H9 (cell line): ENCODE data around the gene DBN1. TPM values are rescaled to one million over a fixed set of nuclear protein-coding genes. Genes with fewer than 3 reads are reported as not detected.
A peak's percentile ranks its signal among the peaks of the same experiment; 100 is the strongest.

Experiments
- DNase-seq: peaks from one replicate; pipeline ENCODE4 v3.0.0-alpha.2; 2017
- H2AFZ ChIP-seq: one replicate; pipeline ENCODE4 v1.6.1; 2013; ENCODE audit warnings: mild to moderate bottlenecking, low read length, control low read depth, moderate library complexity
- H2AK5ac ChIP-seq: 2 replicates; pipeline ENCODE4 v1.6.1; 2013; ENCODE audit warnings: low read length, control low read depth, mixed read lengths; ENCODE audit not compliant: insufficient read length
- H2BK120ac ChIP-seq: one replicate; pipeline ENCODE4 v1.6.1; 2013; ENCODE audit warnings: low read depth, mild to moderate bottlenecking, low read length, control low read depth, inconsistent platforms; ENCODE audit not compliant: poor library complexity, severe bottlenecking
- H2BK12ac ChIP-seq: 2 replicates; pipeline ENCODE4 v1.6.1; 2013; ENCODE audit warnings: low read length, control low read depth, mixed read lengths, low read depth; ENCODE audit not compliant: insufficient read length
- H2BK15ac ChIP-seq: 2 replicates; pipeline ENCODE4 v1.6.1; 2013; ENCODE audit warnings: low read depth, low read length, control low read depth
- H2BK20ac ChIP-seq: one replicate; pipeline ENCODE4 v1.6.1; 2013; ENCODE audit warnings: low read depth, mild to moderate bottlenecking, low read length, control low read depth, inconsistent platforms; ENCODE audit not compliant: poor library complexity, severe bottlenecking
- H2BK5ac ChIP-seq: 2 replicates; pipeline ENCODE4 v1.6.1; 2013; ENCODE audit warnings: low read length, control low read depth, mixed read lengths; ENCODE audit not compliant: insufficient read length
- H3K14ac ChIP-seq: 2 replicates; pipeline ENCODE4 v1.6.1; 2013; ENCODE audit warnings: low read length, control low read depth; ENCODE audit not compliant: insufficient read depth
- H3K18ac ChIP-seq: 2 replicates; pipeline ENCODE4 v1.6.1; 2013; ENCODE audit warnings: low read depth, mild to moderate bottlenecking, mixed read lengths, low read length, control low read depth; ENCODE audit not compliant: insufficient read length
- H3K23ac ChIP-seq: 2 replicates; pipeline ENCODE4 v1.6.1; 2013; ENCODE audit warnings: low read length, control low read depth, mixed read lengths, low read depth; ENCODE audit not compliant: insufficient read length
- H3K23me2 ChIP-seq: 2 replicates; pipeline ENCODE4 v1.6.1; 2013; ENCODE audit warnings: low read depth, mild to moderate bottlenecking, mixed read lengths, low read length, control low read depth; ENCODE audit not compliant: insufficient read length, poor library complexity, severe bottlenecking
- H3K27ac ChIP-seq: 2 replicates; pipeline ENCODE4 v1.5.1; 2013; ENCODE audit warnings: low read length, control low read depth, mixed read lengths, low read depth; ENCODE audit not compliant: insufficient read length
- H3K27me3 ChIP-seq: 2 replicates; pipeline ENCODE4 v1.6.1; 2013; ENCODE audit warnings: low read length, control low read depth, inconsistent platforms; ENCODE audit not compliant: insufficient read depth
- H3K4ac ChIP-seq: 2 replicates; pipeline ENCODE4 v1.6.1; 2013; ENCODE audit warnings: low read depth, mild to moderate bottlenecking, control low read depth, inconsistent platforms, low read length, moderate library complexity
- H3K4me1 ChIP-seq: 2 replicates; pipeline ENCODE4 v1.6.1; 2013; ENCODE audit warnings: low read length, control low read depth, inconsistent platforms; ENCODE audit not compliant: insufficient read depth
- H3K4me2 ChIP-seq: 2 replicates; pipeline ENCODE4 v1.6.1; 2013; ENCODE audit warnings: low read length, control low read depth, mixed read lengths; ENCODE audit not compliant: insufficient read length, insufficient read depth
- H3K56ac ChIP-seq: 2 replicates; pipeline ENCODE4 v1.6.1; 2013; ENCODE audit warnings: low read depth, mild to moderate bottlenecking, mixed read lengths, low read length, control low read depth; ENCODE audit not compliant: insufficient read length
- H3K79me1 ChIP-seq: 2 replicates; pipeline ENCODE4 v1.6.1; 2013; ENCODE audit warnings: low read depth, mild to moderate bottlenecking, moderate library complexity, low read length, control low read depth, inconsistent platforms; ENCODE audit not compliant: insufficient read depth, poor library complexity, severe bottlenecking
- H3K79me2 ChIP-seq: 2 replicates; pipeline ENCODE4 v1.6.1; 2013; ENCODE audit warnings: low read length, control low read depth, inconsistent platforms; ENCODE audit not compliant: insufficient read depth
- H3K9ac ChIP-seq: 2 replicates; pipeline ENCODE4 v1.6.1; 2013; ENCODE audit warnings: low read length, control low read depth, mixed read lengths; ENCODE audit not compliant: insufficient read length; ENCODE audit errors: extremely low read depth
- H3K9me3 ChIP-seq: one replicate; pipeline ENCODE4 v1.6.1; 2013; ENCODE audit warnings: low read depth, low read length, inconsistent platforms; ENCODE audit not compliant: control insufficient read depth
- H3T11ph ChIP-seq: one replicate; pipeline ENCODE4 v1.6.1; 2013; ENCODE audit warnings: mild to moderate bottlenecking, low read length, control low read depth, inconsistent platforms
- H4K20me1 ChIP-seq: one replicate; pipeline ENCODE4 v1.6.1; 2013; ENCODE audit not compliant: control insufficient read depth, insufficient read length, insufficient read depth
- H4K5ac ChIP-seq: 2 replicates; pipeline ENCODE4 v1.6.1; 2013; ENCODE audit warnings: low read depth, mild to moderate bottlenecking, mixed read lengths, low read length, control low read depth; ENCODE audit not compliant: insufficient read length
- H4K8ac ChIP-seq: replicated peaks from 2 replicates; pipeline ENCODE4 v1.6.1; 2013; ENCODE audit warnings: low read length, control low read depth, mixed read lengths, low read depth; ENCODE audit not compliant: insufficient read length
- H4K91ac ChIP-seq: 2 replicates; pipeline ENCODE4 v1.6.1; 2013; ENCODE audit warnings: low read depth, mild to moderate bottlenecking, moderate library complexity, mixed read lengths, low read length, control low read depth; ENCODE audit not compliant: insufficient read length
- H3K27ac Mint-ChIP-seq, 3 experiments: 2 replicates in 2 of 3; 3 replicates in 1 of 3; pipeline ENCODE4 v1.8.0; 2020 to 2021; ENCODE audit warnings: mixed read lengths in 3 of 3, mild to moderate bottlenecking in 1 of 3, moderate library complexity in 1 of 3
- H3K27me3 Mint-ChIP-seq: 2 replicates; pipeline ENCODE4 v1.8.0; 2021; ENCODE audit warnings: low read depth, mild to moderate bottlenecking, moderate library complexity, mixed read lengths
- H3K36me3 Mint-ChIP-seq, 3 experiments: 2 replicates in 2 of 3; 3 replicates in 1 of 3; pipeline ENCODE4 v1.8.0; 2020 to 2021; ENCODE audit warnings: low read depth in 3 of 3, mixed read lengths in 3 of 3; ENCODE audit not compliant: insufficient read depth in 1 of 3
- H3K4me1 Mint-ChIP-seq, 2 experiments: 2 replicates each; pipeline ENCODE4 v1.8.0; 2020; ENCODE audit warnings: mixed read lengths in 2 of 2
- H3K4me3 Mint-ChIP-seq, 2 experiments: 2 replicates in 1 of 2; 3 replicates in 1 of 2; pipeline ENCODE4 v1.8.0; 2020 to 2021; ENCODE audit warnings: mild to moderate bottlenecking in 2 of 2, mixed read lengths in 2 of 2, moderate library complexity in 1 of 2
- H3K9me3 Mint-ChIP-seq, 2 experiments: 2 replicates in 1 of 2; 3 replicates in 1 of 2; pipeline ENCODE4 v1.8.0; 2020; ENCODE audit warnings: mild to moderate bottlenecking in 2 of 2, mixed read lengths in 2 of 2, moderate library complexity in 1 of 2
- WGBS: extraction: QIAGEN DNeasy Blood & Tissue Kit; methylation state at CpG from one replicate; pipeline ENCODE4 v1.1.7; 2013; ENCODE audit warnings: missing lambda C conversion rate, low lambda C conversion rate, mixed read lengths; ENCODE audit not compliant: insufficient read length; ENCODE audit errors: extremely low coverage; 5-methylcytosine and 5-hydroxymethylcytosine counted together
- total RNA-seq: library from RNA; stranded (reverse); gene quantifications from 2 replicates; pipeline ENCODE4 v1.2.1, GENCODE V29; 2021
- TF ChIP-seq, protein P1 (sequence below): fragments of 200-600 bp; sonication (generic); conservative IDR thresholded peaks from 3 replicates; pipeline ENCODE4 v1.8.0; 2021; ENCODE audit warnings: antibody characterized with exemption, mild to moderate bottlenecking

DBN1 gene
- total RNA-seq, 1 experiment from 2014 or later = 340 TPM

DNA sequence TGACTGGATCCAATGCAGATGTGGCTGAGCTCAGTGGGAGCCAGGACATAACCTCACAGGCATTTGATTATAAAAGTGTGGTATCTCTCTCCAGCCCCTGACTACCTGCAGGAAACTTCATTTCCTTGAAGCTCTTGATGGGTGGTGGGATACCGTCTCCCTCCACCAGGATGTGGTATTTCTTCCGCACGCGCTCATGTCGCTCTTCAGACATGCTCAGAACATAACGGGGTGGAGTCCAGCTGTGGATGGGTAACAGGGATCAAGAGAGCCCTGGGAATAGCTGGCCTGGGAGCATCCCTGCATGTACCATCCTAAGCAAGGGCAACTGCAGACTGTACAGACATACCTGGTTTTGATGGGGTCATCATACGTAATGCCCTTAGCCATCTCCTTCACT is 42.1 kb upstream of the DBN1 start:
- H3K27ac ChIP-seq = no peak overlapping the region
- H3K4me1 ChIP-seq = no peaks in the 10 kb centered on the region
- H2BK12ac ChIP-seq = no peak overlapping the region
- TF ChIP-seq, protein P1, sequence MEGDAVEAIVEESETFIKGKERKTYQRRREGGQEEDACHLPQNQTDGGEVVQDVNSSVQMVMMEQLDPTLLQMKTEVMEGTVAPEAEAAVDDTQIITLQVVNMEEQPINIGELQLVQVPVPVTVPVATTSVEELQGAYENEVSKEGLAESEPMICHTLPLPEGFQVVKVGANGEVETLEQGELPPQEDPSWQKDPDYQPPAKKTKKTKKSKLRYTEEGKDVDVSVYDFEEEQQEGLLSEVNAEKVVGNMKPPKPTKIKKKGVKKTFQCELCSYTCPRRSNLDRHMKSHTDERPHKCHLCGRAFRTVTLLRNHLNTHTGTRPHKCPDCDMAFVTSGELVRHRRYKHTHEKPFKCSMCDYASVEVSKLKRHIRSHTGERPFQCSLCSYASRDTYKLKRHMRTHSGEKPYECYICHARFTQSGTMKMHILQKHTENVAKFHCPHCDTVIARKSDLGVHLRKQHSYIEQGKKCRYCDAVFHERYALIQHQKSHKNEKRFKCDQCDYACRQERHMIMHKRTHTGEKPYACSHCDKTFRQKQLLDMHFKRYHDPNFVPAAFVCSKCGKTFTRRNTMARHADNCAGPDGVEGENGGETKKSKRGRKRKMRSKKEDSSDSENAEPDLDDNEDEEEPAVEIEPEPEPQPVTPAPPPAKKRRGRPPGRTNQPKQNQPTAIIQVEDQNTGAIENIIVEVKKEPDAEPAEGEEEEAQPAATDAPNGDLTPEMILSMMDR = no peak
- no peak overlapping the region for H3K23ac ChIP-seq
- H4K5ac ChIP-seq = no peak overlapping the region
- H3K79me2 ChIP-seq = peaks cover 5% of the 10 kb centered on the region; the same call in 1 of the 2 replicates
- no peak overlapping the region for H3T11ph ChIP-seq
- no peaks in the 10 kb centered on the region for H3K27me3 ChIP-seq
- no peaks in the 10 kb centered on the region for H4K20me1 ChIP-seq
- H2BK5ac ChIP-seq = no peak overlapping the region
- H3K9me3 ChIP-seq = no peaks in the 10 kb centered on the region
- no peak for DNase-seq
- H3K4me2 ChIP-seq = peak overlapping the region; percentile 84
- Mint-ChIP-seq H3K36me3 (peaks cover 49 to 77% (median 73%) of the 10 kb centered on the region in 3 experiments), H3K4me3 (peak overlapping the region; percentile 93 to 96), H3K27me3 (peaks cover 3% of the 10 kb centered on the region; the same call in 1 of the 2 replicates), H3K4me1 (peaks cover 16 to 21% of the 10 kb centered on the region in 2 experiments), H3K9me3 (0 out of 5 replicates have a peak, but pooled peaks cover 0 to 3% of the 10 kb centered on the region in 2 experiments), H3K27ac (no peak overlapping the region)
- no peak overlapping the region for H2BK20ac ChIP-seq
- H3K4ac ChIP-seq = no peak overlapping the region
- WGBS = no CpG with 5 or more reads among the region's 7 CpGs
- H2BK120ac ChIP-seq = no peak overlapping the region
- H3K18ac ChIP-seq = no peak overlapping the region
- no peak overlapping the region for H4K8ac ChIP-seq
- peaks cover 4% of the 10 kb centered on the region for H3K23me2 ChIP-seq
- H2AFZ ChIP-seq = no peak overlapping the region
- H4K91ac ChIP-seq = no peak overlapping the region
- no peak overlapping the region for H3K14ac ChIP-seq
- H3K9ac ChIP-seq = peak overlapping the region; percentile 90
- no peak overlapping the region for H2BK15ac ChIP-seq
- no peak overlapping the region for H2AK5ac ChIP-seq
- peaks cover 6% of the 10 kb centered on the region for H3K79me1 ChIP-seq
- H3K56ac ChIP-seq = no peak overlapping the region
